ENCODE results near the gene PRM3. TPM values are rescaled to one million over a fixed set of nuclear protein-coding genes. Genes with fewer than 3 reads are reported as not detected.

PRM3 gene
- total RNA-seq, 1 donor from 2014 or later = not detected

DNA sequence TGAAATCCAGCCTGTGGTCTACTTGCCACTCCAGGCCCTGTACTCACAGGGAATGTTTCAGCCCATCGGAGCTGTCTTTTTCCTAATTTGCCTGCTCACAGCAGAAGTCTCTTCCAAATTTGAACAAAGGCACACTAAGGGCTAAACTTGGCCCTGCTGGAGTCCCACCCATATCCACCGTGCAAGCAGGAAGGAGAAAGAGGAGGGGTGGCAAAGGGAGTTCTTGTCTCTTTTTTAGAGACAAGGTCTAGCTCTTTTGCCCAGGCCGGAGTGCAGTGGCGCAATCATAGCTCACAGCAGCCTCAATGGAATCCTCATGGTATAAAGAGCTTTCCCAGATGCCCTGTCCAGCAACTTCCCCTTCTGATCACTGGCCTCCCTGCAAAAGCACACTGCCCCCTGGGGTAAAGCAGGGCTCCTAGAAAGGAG, 10.4 kb upstream of the PRM3 start:
- DNase-seq (ENCODE audit: low read depth, low spot score) = no peak

DNA sequence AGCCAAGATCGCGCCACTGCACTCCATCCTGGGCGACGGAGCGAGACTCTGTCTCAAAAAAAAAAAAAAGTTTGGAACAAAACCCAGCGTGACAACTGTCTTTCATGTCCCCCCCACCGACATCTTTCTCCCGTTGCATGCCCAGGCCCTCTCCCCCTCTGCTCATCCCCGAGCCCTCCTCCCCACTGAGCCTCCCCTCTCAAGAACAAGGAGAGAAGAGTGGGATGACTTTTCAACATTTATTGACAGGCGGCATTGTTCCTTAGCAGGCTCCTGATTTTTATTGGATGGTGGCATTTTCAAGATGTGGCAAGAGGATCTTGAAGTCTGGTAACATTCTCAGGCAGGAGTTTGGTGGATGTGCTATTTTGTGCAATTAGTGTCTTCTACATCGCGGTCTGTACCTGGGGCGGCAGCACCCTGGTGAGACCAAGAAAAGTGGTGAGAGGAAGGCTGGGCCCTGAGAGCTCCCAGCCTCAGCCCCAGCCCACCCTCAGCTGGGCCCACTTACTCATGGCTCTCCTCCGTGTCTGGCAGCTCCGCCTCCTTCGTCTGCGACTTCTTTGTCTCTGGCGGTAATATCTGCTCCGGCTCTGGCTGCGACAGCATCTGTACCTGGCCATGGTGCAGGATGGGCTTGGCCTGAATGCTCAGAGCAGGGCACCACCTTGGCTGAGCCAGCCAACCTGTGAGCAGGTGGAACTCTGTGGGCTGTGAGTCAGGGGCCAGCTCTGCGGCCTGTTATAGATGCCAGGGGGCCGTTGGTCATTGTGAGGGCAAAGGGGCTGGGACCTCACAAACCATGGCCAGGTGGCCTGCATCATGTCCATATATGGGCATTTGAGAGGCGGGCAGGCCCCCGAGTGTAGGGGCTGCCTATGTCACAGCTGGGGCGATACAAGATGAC, 7.4 kb upstream of the PRM3 start, which contains the start of gene PRM1:
Gene PRM1, minus strand, starts transcription at position 715 of the 907 bp plus-strand sequence. Its CDS starts 92 bp downstream, at position 623.
- no peak for DNase-seq (ENCODE audit: low read depth, low spot score)

DNA sequence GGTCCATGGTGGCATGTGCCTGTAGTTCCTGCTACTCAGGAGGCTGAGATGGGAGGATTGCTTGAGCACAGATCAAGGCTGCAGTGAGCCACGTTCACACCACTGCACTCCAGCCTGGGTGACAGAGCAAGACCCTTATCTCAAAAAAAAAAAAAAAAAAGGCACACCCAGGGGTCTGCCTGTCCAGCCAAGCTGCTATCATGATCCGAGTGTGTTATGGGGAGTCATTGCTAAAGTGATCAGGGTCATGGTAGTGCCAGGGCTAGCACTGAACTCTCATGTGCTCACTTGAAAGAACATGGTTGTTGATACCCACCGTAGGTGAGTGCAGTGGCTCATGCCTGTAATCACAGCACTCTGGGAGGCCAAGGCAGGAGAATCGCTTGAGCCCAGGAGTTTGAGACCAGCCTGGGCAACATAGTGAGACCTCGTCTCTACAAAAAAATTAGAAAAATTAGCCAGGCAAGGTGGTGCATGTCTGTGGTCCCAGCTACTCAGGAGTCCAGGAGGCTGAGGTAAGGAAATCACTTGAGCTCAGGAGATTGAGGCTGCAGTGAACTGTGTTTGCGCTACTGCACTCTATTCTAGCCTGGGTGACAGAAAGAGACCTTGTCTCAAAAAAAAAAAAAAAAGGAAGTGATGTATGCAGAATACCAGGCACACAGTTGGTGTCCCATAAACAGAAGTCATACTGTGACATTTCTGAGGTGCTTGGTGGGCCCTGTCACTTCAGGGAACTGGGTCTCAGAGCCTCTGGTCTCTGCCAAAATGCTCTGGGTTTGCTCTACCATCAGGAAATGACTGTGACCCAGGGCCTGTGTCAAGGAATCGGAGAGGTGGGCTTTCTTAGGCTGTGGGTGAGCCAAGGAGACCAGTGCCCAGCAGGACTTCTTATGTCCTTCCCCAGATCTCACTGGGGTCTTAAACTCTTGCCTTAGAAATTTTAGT, 5.5 kb upstream of the PRM3 start:
- no peak for DNase-seq (ENCODE audit: low read depth, low spot score)

DNA sequence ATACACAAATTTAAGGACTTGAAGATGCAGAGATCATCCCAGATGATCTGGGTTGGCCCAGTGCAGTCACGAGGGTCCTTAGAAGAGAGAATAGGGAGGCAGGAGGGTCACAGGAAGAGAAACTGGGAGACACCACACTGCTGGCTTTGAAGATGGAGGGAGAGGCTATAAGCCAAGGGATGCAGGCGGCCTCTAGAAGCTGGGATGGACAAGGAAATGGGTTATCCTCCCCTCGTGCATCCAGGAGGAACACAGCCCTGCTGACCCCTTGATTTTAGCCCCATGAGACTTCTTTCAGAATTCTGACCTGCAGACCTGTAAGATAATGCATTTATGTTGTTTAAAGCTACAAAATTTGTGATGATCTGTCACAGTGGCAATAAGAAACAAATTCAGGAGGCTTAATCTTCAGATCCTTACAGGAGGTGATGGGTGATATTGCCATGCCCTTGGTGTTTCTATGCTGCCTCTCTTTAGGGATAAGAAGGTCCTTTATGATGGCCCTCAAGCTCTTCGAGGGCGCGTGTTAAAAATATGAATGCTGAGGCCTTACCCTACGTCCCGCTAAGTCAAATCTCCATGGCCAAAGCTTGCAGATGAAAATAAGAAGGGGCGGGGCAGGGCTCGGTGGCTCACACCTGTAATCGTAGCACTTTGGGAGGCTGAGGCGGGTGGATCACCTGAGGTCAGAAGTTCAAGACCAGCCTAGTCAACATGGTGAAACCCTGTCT, 4.3 kb upstream of the PRM3 start:
- no peak for DNase-seq (ENCODE audit: low read depth, low spot score)

DNA sequence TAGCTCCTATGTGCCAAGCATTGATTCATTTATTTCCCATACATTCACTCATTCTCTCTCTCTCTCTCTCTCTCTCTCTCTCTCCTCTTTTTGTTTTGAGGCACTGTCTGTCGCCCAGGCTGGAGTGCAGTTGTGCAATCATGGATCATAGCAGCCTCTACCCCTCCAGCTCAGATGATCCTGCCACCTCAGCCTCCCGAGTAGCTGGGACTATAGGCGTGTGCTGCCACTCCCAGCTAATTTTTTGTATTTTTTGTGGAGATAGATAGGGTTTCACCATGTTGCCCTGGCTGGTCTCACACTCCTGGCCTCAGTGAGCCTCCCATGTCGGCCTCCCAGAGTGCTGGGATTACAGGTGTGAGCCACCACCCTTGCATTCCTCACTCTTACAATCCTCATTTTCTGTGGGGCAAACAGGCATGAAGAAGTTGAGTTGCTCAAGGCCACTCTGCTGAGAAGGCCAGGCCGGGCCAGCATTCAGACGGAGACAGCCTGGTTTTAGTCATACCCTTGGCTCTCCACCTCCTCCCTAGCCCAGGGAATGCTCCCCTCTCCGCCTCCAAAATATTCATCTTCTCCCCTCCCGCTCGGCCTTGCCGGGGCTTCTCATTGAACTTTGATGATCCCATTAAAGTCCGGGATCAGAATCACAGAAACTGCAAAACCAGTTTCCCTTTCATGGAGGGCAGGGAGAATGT, 3.6 kb upstream of the PRM3 start:
- DNase-seq (ENCODE audit: low read depth, low spot score) = no peak

DNA sequence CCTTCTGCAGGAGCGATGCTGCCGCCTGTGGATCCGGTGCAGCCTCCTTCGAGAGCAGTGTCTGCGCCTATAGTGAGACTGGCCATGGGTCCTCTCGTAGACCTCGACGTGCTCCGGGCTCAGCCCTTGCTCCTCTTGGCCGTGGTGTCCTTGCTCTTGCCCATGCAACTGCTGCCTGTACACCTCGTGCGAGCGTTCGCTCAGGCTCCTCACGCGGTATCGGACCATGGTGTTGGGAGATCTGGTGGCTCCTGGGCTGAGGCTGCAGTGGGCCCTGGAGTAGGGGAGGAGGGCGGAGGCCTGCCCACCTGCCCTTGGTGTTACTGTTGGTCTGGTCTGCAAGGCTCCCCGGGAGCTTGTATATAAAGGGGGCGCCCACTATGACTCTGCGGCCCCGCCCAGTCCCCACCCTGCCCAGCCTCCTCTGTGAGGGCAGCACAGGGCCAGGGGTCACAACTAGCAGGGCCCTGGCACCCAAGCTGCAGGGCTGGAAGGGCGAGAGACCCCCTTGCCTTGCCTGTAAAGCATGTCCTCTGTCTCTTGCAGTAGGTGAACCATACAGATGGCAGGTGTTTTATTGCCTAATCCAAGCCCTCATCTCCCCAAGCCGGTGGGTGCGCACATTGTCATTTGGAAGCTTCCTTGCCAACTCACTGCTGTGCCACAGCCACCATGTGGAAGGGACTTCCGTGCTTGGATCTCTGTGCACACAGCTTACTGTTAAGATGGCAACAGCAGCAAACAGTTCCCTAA, 2.9 kb upstream of the PRM3 start, which contains the start of gene PRM2:
Gene PRM2, minus strand, starts transcription at position 338 of the 753 bp plus-strand sequence. Its CDS starts 110 bp downstream, at position 228.
- DNase-seq (ENCODE audit: low read depth, low spot score) = no peak

DNA sequence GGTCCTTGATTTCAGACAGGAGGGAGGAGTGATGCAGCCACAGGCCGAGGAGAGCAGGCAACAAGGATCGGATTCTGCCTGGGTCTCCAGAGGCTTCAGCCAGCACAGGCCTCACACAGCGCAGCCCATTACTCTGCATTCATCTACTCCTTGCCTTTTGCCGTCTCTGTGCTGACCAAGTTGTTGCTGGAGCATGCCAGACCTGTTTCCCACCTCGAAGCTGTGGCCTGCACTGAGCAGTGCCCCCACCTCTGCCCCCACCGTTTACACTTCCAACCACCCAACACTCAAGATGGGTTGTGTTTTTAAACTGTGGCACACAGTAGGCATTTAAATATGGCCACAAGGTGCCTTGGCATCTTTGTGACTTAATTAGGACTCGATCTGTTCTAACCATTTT, 1.5 kb upstream of the PRM3 start:
- DNase-seq (ENCODE audit: low read depth, low spot score) = no peak

DNA sequence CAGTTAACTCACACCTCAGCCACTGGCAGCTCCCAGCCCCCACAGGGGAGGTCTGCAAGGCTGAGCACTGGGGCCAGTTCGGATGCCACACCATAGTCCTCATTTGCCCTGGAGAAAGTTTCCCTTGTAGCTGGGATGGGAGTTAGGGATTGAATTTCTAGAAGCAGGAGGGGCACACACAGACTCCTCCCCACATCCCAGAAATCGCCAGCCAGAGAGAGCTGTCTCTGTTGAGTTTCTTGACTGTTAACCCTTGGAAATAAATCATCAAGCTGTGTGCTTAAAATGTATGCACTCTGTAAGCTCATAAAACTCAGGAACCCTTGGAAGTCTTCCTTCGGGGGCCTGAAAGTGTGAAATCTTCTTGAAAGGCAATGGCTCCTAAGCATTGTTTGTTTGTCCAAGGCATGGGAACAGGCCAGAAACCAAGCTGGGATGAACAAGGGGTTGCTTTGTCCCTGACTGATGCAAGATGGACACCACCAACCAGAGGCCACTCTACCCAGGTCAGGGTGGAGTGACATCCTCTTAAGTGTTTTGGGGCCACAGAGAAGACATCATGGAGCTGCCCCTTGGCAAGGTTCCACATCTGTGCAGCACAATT, 394 bp upstream of the PRM3 start:
- no peak for DNase-seq (ENCODE audit: low read depth, low spot score)

DNA sequence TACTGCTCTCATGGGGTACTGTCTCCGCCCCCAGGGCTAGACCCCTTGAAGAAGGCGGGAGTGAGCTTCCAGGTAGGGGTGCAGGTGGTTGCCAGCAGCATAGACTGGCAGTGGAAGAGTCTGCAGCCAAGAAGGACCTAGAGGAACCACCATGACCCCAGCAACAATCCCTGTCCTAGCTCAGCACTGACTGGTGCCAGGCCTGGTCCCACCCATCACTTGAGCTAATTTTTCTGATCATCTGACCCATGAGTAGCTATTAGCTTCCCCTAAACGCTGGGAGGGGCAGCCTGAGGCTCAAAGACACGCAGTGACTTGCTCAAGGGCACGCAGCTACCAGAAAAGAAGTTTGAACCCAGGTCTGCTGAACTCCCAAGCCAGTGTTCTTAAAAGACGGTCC, 945 bp downstream of the PRM3 start:
- no peak for DNase-seq (ENCODE audit: low read depth, low spot score)

DNA sequence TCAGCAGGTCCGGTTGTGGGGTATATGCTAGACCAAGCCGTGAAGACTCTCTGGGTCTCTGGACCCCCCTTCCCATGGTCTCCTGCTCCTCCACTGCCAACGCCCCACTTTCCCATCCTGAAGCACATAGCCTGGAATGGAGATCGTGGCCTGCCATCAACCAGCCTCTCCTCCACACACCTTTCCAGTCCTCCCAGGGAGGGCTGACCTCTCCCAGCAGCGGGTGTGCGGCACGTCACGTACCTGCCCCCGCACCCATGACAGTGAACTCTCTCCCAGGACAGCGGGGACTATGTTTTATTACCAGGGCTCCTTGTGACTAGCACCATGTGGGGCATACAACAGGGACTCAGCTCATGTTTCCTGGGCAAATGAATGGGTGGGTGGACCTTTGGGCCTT, 1.8 kb downstream of the PRM3 start:
- no peak for DNase-seq (ENCODE audit: low read depth, low spot score)

DNA sequence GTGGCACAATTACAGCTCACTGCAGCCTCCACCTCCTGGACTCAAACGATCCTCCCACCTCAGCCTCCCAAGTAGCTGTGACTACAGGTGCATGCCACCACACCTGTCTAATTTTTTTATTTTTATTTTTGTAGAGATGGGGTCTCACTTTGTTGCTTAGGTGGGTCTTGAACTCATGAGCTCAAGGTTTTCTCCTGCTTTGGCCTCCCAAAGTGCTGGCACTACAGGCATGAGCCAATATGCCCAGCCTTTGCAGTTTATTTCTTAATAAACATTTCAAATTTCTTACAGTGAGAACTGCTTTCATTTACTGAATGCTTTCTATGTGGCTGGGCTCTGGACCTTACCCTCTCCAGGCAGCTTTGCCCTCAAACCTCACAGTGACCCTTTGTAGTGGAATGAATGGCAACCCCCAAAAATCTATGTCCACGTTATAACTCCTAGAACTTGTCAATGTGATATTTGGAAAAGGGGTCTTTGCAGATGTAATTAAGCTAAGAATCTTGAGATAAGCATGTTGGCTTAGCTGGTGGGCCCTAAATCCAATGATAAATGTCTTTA, 2.7 kb downstream of the PRM3 start:
- no peak for DNase-seq (ENCODE audit: low read depth, low spot score)

DNA sequence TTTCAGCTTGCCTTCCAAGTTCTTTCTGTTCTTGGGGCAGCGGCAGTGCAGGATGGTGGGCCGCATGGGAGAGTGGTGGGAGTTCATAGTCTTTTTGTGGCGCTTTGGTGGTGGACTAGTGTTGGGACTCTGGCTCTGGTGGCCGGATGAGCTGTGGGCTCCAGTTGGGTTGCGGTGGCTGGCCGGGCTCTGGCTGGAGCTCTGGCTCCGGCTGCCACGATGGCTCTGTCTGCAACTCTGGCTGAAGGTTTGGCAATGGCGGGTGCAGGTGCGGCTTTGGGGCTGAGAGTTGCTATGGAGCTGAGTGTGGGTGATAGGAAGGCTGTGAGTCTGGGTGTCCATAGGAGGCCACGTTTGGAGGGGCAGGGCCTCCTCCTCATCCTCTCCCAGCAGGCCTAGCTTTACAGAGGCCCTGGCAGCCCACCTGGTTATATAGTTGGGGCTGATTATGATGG, 4.5 kb downstream of the PRM3 start, which contains the start of gene TNP2:
Gene TNP2, minus strand, starts transcription at position 405 of the 455 bp plus-strand sequence. Its CDS starts 63 bp downstream, at position 342.
- no peak for DNase-seq (ENCODE audit: low read depth, low spot score)

DNA sequence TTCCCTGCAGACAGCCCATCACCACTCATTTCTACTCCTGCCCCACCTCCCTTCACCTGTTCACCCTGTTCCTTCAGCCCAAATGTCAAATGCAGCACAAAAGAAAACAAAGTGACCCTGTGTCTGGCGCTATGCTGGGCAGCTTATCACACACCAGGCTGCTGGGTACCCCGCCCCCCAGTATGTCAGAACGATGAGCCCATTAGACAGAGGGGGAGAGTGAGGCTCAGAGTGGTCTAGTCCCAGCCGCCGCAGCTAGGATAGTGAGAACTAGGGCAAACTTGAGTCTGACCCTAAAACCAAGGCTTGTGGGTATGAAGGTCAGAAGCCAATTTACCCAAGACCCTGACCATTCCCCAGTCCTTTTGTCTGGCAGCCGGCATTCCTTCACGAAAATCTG, 8.3 kb downstream of the PRM3 start:
- no peak for DNase-seq (ENCODE audit: low read depth, low spot score)

DNA sequence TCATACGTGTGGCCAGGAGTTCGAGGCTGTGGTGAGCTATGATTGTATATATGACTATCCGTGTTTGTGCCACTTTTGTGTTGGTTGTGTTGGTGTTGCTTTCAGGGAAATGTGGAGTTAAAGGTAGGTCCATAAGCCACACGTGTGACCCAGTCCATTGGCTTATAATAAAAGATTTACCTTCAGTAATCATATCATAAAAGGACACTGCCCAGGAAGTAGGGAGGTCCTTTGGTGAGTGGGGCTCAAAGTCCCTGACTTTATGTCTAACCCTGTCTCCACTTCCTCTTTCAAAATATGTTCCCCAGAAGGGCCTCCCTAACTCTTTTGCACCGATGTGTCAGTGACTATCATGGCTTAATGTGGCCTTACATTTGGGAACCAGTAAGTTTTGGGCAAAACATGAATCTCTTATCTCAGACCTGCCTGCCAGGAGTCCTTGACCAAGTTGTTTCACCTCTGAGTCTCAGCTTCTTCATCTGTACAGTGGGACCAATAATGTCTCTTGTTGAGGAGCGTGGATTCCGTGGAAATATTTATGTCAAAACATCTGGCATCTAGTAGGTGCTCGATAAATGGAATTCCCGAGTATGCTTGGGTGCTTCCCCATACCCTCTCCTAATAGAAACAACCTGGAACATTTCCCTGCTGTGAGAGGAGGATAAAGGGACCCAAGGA, 9.1 kb downstream of the PRM3 start:
- no peak for DNase-seq (ENCODE audit: low read depth, low spot score)

DNA sequence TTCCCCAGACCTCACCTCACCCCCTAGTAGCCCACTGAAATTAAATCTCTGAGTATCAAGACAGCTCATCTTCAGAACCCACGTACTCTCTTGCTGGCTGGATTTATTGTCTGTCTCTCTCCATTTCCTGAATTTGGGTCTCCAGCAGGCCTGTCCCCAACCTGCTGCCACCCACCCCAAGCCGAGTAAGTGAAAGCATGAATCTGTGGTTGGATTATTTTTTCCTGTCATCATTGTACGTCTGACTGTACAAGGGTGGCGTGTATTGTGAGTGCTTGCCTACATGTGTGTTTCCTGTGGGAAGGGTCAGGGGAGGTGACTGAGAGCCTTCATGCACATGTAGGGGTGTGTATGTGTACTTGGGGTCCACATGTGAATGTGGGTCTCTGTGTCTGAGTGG, 9.7 kb downstream of the PRM3 start:
- no peak for DNase-seq (ENCODE audit: low read depth, low spot score)

DNA sequence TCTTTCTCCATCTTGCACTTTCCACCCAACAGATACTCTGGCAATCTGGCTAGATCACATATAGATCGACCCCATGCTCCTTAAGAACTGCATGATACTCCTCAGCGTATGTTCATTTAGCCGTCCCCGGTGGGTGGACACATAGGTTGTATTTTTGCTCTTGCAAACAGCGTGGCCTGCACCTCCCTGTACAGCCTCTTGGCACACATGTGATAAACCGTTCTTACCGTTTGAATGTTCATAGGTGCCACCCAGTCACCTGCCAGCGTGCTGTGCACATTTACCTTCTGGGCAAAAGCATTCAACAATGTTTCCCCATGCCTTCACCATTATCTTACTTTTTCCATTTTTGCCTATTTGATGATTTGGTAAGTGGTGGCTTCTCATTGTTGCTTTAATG, 10.5 kb downstream of the PRM3 start:
- DNase-seq (ENCODE audit: low read depth, low spot score) = no peak

DNA sequence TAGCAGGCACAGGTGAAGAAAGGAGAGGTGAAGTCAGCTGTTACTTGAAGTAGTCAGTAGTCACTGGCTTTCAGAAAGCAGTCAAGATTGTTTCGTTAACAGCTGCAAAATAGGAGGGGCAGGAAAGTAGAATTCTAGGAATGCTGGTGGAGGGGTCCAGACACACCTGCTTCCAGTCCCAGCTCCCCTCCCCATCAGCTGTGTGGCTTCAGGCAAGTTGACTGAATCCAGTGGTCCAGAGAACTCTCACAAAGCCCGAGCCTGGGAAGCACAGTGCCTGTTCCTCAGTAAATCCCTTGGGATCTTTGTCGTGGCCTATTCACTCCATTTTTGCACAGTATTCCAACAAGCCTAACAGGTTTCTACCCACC, 12.8 kb downstream of the PRM3 start:
- no peak for DNase-seq (ENCODE audit: low read depth, low spot score)
